Panc1 (cell line): Measurements from ENCODE around the gene NOL9.

Source experiments
- CTCF ChIP-seq: fragments of 450-650 bp; IDR thresholded peaks from 2 replicates; pipeline ENCODE4 v1.5.1; 2017; ENCODE audit warnings: mild to moderate bottlenecking
- POLR2AphosphoS5 ChIP-seq: IDR thresholded peaks from 2 replicates; pipeline ENCODE4 v1.6.1; 2012; ENCODE audit warnings: mild to moderate bottlenecking, low read depth, low read length, moderate library complexity
- REST ChIP-seq, 2 experiments: IDR thresholded peaks; 2 replicates each; pipeline ENCODE4 v1.6.1; 2011 to 2012; ENCODE audit warnings: low read depth in 2 of 2, control low read depth in 1 of 2, low read length in 1 of 2, mild to moderate bottlenecking in 1 of 2, moderate library complexity in 1 of 2; ENCODE audit not compliant: insufficient read depth in 1 of 2
- SIN3A ChIP-seq: IDR thresholded peaks from 2 replicates; pipeline ENCODE4 v1.6.1; 2012; ENCODE audit warnings: low read depth, mild to moderate bottlenecking, low read length, moderate library complexity, borderline replicate concordance; ENCODE audit not compliant: insufficient read depth

GRCh38 chr1:6593810-6594209, 39.5 kb upstream of the NOL9 start:
- no peak for TF ChIP-seq CTCF
- TF ChIP-seq POLR2AphosphoS5 = no peak
- no peak for TF ChIP-seq SIN3A
- no peak for TF ChIP-seq REST (IDR thresholded peaks at IDR 0.05; ENCODE audit: insufficient read depth in 1 of 2, low read depth in 2 of 2, low read length in 1 of 2)
